BLaER1 (cell line): ENCODE data around the gene MVK.
"Not testable (repeated sequence)": the region's sequence is repeated elsewhere in the genome, so short reads cannot be mapped to it uniquely, and the experiment has no call there.

Experiments
- H3K27ac ChIP-seq: shearing (Covaris generic); formaldehyde crosslinking; 2 replicates; pipeline ENCODE4 v1.8.1; 2022
- H3K27me3 ChIP-seq: shearing (Covaris generic); formaldehyde crosslinking; 2 replicates; pipeline ENCODE4 v1.8.1; 2022
- H3K36me3 ChIP-seq: shearing (Covaris generic); formaldehyde crosslinking; 2 replicates; pipeline ENCODE4 v1.8.1; 2022
- H3K4me1 ChIP-seq: shearing (Covaris generic); formaldehyde crosslinking; 2 replicates; pipeline ENCODE4 v1.8.1; 2022
- H3K4me2 ChIP-seq: shearing (Covaris generic); formaldehyde crosslinking; 2 replicates; pipeline ENCODE4 v1.8.1; 2022
- H3K4me3 ChIP-seq: shearing (Covaris generic); formaldehyde crosslinking; 2 replicates; pipeline ENCODE4 v1.8.1; 2022
- H3K9ac ChIP-seq: shearing (Covaris generic); formaldehyde crosslinking; 2 replicates; pipeline ENCODE4 v1.8.1; 2022
- H3K9me3 ChIP-seq: shearing (Covaris generic); formaldehyde crosslinking; 2 replicates; pipeline ENCODE4 v1.8.1; 2022
- H4K20me1 ChIP-seq: shearing (Covaris generic); formaldehyde crosslinking; 2 replicates; pipeline ENCODE4 v1.8.1; 2022
- Cebpa-rat ChIP-seq: shearing (Covaris generic); IDR thresholded peaks from 2 replicates; pipeline ENCODE4 v1.8.1; 2022

MVK gene

DNA sequence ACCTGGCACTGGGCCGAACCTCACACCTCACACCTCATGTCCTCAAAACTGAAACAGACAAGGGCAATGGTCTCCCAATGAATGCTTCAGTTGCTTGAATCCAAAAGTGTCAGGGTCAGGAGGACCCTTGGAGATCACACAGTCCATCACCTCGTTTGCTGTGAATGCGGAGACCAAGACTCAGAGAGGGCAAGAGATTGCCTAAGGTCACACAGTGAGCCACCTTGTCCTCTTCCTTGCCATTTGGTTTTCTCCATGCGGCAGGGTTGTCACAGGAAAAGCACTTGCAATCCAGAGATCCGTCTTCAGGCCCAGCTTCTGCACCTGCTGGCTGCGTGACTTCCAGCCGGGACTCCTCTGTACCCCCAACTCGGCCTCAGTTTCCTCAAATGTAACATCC, 28.0 kb downstream of the MVK start:
- Histone ChIP-seq H3K4me1 (peaks cover 66% of the 10 kb centered on the region), H3K4me3 (no peak overlapping the region), H3K27ac (no peak overlapping the region), H3K36me3 (no peaks in the 10 kb centered on the region), H3K4me2 (no peak overlapping the region), H3K9ac (no peak overlapping the region), H3K27me3 (no peaks in the 10 kb centered on the region), H3K9me3 (no peaks in the 10 kb centered on the region), H4K20me1 (peaks cover 9% of the 10 kb centered on the region)
- TF ChIP-seq Cebpa-rat, result no peak

DNA sequence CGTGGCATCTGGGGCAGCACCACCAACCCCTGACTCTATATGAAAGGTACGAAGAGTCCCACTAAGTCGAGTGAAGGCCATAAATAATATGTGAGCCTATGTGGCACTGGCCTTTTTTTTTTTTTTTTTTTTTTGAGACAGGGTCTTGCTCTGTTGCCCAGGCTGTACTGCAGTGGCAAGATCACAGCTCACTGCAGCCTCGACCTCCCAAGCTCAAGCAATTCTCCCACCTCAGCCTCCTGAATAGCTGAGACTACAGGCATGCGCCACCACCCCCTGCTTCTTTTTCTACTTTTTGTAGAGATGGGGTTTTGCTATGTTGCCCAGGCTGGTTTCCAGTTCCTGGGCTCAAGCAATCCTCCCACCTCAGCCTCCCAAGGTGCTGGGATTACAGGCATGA, 28.5 kb downstream of the MVK start:
- not testable (repeated sequence) for H3K4me2 ChIP-seq, H3K27me3 ChIP-seq, H3K36me3 ChIP-seq, H3K9me3 ChIP-seq, H4K20me1 ChIP-seq, H3K27ac ChIP-seq, H3K9ac ChIP-seq, H3K4me3 ChIP-seq
- H3K4me1 ChIP-seq, result peaks cover 63% of the 10 kb centered on the region

DNA sequence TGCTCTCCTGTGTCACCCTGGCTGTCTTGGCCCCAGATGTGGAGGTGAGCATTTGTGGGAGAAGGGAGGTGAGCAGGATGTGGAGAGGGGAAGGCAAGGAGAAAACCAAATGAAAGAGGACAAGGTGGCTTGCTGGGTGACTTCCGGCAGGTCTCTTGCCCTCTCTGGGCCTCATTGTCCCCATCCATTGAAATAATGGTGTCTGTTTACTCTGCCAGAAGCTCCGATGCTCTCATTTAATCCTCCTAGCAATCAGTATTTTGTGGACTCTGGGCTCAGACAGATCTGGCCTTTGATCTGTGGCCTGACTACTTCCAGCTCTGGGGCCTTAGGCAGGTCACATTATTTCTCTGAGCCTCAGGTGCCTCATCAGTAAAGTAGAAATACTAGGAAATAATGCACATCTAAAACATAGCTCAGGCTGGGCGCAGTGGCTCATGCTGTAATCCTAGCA, 30.6 kb downstream of the MVK start:
- Histone ChIP-seq H3K9ac (no peak overlapping the region), H4K20me1 (no peaks in the 10 kb centered on the region), H3K9me3 (no peaks in the 10 kb centered on the region), H3K4me3 (no peak overlapping the region), H3K27ac (no peak overlapping the region), H3K27me3 (no peaks in the 10 kb centered on the region), H3K36me3 (no peaks in the 10 kb centered on the region), H3K4me2 (no peak overlapping the region), H3K4me1 (peaks cover 46% of the 10 kb centered on the region)
- TF ChIP-seq Cebpa-rat, result no peak

DNA sequence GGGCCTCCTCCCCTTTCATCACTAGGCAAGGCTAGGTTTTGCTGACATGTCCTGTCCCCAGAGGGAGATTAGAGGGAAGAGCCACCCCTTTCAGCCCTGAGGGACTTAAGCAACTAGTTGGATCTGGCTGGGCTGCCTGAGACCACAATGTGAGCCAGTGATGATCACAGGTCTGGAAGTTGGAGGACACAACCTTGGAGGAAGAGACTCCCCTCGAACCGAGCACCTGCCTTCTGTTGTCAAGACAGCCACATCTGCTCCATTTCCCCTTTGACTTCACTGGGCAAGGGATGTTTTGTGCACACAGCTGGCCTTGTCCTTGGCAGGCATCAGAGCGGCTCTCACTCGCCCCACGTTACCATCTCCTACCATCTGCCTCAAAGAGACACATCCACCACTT, 31.4 kb downstream of the MVK start:
- Histone ChIP-seq H3K9ac (no peak overlapping the region), H3K27ac (no peak overlapping the region), H3K27me3 (no peaks in the 10 kb centered on the region), H3K4me3 (no peak overlapping the region), H3K9me3 (no peaks in the 10 kb centered on the region), H3K4me2 (0 out of 2 replicates have a peak overlapping the region, but pooled peaks have one; percentile 12), H3K36me3 (no peaks in the 10 kb centered on the region), H3K4me1 (peaks cover 37% of the 10 kb centered on the region), H4K20me1 (no peaks in the 10 kb centered on the region)
- TF ChIP-seq Cebpa-rat, result no peak

DNA sequence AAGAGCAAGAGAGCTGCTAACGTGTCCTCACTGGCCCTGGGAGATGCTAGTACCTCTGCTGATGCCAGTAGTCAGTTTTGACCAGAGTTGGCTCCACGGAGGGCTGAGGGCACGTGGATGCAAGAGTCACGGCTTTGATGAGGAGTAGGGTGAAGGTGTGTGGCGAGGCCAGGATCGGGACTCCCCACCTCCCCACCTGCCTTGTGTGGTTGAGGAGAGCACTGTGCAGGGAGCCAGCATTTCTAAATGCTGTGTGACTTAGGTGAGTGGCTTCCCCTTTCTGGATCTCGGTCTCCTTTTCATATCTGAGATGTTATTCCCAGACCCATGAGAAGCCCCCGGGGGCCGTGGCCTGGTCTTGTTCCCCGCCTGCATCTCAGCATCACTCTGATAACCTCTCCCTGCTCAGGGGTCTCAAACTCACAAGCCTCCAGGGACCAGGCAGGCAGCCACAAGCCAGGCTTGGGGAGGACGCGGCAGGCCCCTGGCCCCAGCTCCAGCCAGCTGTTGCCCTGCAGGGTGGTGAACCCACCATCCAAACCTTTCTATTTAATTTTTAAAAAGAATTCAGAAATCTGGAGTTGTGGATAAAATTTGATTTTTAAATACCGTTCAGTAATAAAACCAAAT, 32.1 kb downstream of the MVK start:
- Histone ChIP-seq H3K27ac (no peak overlapping the region), H3K4me1 (peaks cover 31% of the 10 kb centered on the region), H3K27me3 (no peaks in the 10 kb centered on the region), H3K9me3 (no peaks in the 10 kb centered on the region), H3K4me2 (peak overlapping the region; percentile 32), H3K36me3 (no peaks in the 10 kb centered on the region), H3K9ac (no peak overlapping the region), H4K20me1 (no peaks in the 10 kb centered on the region), H3K4me3 (no peak overlapping the region)
- no peak for TF ChIP-seq Cebpa-rat

DNA sequence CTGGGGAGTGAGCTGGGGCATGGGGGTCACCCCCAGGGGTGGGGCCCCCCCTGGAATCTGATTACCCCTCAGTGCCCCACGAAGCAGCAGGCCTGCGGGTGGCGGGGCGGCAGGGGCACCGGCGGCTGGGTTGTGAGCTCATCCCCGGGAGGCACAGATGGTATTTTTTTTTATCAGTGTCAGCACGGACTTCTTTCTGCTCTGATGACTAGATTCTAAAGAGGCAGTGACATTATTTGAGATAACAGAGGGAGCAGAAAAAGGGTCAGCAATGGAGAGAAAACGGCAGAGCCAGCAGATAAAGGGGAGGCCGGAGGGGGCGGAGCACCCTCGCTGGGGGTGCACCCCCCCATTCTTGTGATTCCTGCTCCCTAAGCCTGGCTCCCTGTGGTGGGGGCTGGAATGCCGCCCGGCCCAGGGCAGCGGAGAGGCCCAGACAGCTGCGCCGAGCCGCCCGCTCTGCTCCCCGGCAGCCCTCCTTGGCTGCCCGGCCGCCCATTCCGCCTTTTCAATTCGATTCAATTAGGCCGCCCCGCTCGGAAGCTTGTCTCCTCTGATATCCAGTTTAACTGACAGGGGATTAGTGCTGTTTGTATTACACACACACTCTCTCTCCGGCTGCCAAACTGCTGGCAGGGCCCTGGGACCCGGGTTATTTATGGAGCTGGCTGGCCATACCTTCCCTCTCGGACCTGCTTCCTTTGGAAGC, 32.9 kb downstream of the MVK start:
- H4K20me1 ChIP-seq, result no peaks in the 10 kb centered on the region
- no peak overlapping the region for H3K9ac ChIP-seq
- peaks cover 35% of the 10 kb centered on the region for H3K4me1 ChIP-seq
- H3K9me3 ChIP-seq, result no peaks in the 10 kb centered on the region
- no peak overlapping the region for H3K4me3 ChIP-seq
- H3K27me3 ChIP-seq, result no peaks in the 10 kb centered on the region
- H3K36me3 ChIP-seq, result no peaks in the 10 kb centered on the region
- no peak for TF ChIP-seq Cebpa-rat
- H3K4me2 ChIP-seq, result peak overlapping the region; percentile 32
- H3K27ac ChIP-seq, result no peak overlapping the region

DNA sequence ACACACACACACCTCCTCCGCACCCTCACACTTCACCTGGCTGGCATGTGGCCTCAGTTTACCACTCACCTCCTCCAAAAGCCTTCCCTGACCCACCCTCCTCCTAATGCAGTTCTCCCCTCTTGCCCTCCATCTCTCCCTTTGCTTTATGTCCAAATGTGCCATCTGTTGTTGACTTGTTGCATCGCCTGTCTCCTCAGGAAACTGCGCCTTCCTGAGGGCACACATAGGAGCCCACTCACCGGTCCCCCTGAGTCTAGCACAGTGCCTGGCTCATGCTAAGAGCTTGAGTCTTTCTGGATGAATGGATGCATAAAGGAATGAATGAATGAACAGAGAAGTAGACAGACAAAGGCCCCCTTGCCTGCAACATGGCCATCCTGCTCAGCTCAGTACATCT, 34.0 kb downstream of the MVK start:
- H3K4me1 ChIP-seq, result peaks cover 39% of the 10 kb centered on the region
- no peaks in the 10 kb centered on the region for H4K20me1 ChIP-seq
- no peak overlapping the region for H3K9ac ChIP-seq
- no peaks in the 10 kb centered on the region for H3K9me3 ChIP-seq
- no peaks in the 10 kb centered on the region for H3K36me3 ChIP-seq
- H3K4me3 ChIP-seq, result no peak overlapping the region
- H3K4me2 ChIP-seq, result no peak overlapping the region
- TF ChIP-seq Cebpa-rat, result no peak
- no peaks in the 10 kb centered on the region for H3K27me3 ChIP-seq
- no peak overlapping the region for H3K27ac ChIP-seq

DNA sequence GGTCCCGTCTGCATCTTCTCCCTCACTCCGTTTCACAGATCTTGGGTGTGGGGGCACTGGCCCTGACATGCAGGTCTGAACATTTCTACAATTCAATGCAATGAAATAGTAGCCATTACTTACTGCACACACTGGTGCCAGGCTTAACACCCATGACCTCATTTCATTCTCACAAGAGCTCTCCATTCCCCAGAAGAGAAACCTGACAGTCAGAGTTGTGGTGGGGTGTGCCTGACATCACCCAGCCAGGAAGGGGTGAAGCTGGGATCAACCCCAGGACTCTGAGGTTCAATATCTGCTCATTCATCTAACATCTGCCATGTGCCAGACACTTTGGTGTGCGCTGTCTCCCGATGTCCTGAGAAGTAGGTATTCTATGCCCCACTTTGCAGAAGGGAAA, 34.7 kb downstream of the MVK start:
- H3K4me1 ChIP-seq, result peaks cover 34% of the 10 kb centered on the region
- H3K27me3 ChIP-seq, result no peaks in the 10 kb centered on the region
- no peak overlapping the region for H3K4me3 ChIP-seq
- no peak for TF ChIP-seq Cebpa-rat
- no peaks in the 10 kb centered on the region for H3K36me3 ChIP-seq
- no peaks in the 10 kb centered on the region for H3K9me3 ChIP-seq
- H3K4me2 ChIP-seq, result no peak overlapping the region
- no peak overlapping the region for H3K27ac ChIP-seq
- H3K9ac ChIP-seq, result no peak overlapping the region
- H4K20me1 ChIP-seq, result no peaks in the 10 kb centered on the region

DNA sequence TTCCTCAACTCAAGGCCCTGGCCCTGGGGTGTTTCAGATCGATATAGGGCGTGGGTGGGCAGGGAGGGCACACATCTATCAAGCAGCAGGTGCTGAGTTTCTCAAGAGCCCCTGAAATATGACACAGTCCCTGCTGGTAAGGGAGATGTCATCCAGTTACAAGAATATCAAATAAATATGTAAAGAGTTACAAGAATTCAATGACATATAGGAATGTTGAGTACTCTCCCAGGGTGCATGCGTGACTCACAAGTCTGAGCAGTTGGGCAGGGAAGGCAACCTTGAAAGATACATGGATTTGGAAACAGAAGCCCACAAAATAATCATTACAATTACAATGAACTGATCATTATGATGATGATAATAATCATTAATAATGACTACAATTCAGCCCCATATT, 35.2 kb downstream of the MVK start:
- no peak overlapping the region for H3K9ac ChIP-seq
- H3K36me3 ChIP-seq, result no peaks in the 10 kb centered on the region
- no peaks in the 10 kb centered on the region for H4K20me1 ChIP-seq
- H3K4me2 ChIP-seq, result no peak overlapping the region
- no peak overlapping the region for H3K4me3 ChIP-seq
- peaks cover 34% of the 10 kb centered on the region for H3K4me1 ChIP-seq
- H3K9me3 ChIP-seq, result no peaks in the 10 kb centered on the region
- no peak for TF ChIP-seq Cebpa-rat
- no peak overlapping the region for H3K27ac ChIP-seq
- H3K27me3 ChIP-seq, result no peaks in the 10 kb centered on the region

DNA sequence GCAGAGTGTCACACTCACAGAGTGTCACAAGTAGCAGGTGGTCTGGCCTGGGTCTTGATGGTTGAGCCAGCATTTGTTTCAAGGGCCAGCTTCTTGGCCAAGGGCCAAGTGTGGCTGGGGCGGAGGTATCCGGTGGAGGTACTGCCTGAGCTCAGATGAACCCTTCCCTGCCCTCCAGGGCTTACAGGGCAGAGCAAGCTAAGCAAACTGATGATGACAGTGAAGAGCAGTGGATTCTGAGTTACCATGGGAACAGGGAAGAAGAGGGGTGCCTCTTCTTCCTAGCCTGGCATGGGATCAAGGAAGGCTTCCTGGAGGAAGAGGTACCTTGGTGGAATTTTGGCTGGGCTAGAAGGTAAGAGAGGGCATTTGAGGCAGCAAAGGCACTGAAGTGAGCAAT, 35.7 kb downstream of the MVK start:
- Histone ChIP-seq H3K9me3 (no peaks in the 10 kb centered on the region), H3K27me3 (no peaks in the 10 kb centered on the region)
- TF ChIP-seq Cebpa-rat, result no peak

DNA sequence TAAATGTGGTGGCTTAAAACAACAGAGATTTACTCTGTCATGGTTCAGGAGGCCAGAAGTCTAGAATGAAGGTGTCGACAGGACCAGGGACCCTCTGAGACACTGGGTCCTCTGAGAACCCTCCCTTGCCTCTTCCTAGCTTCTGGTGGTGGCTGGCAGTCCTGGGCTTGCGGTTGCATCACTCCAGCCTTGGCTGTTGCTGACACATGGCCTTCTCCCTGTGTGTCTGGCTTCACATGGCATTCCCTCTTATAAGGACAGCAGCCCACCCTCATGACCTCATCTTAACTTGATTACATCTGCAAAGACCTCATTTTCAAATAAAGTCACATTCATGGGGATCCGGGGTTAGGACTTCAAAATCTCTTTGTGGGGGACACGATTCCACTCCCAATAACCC, 36.9 kb downstream of the MVK start:
- Histone ChIP-seq H3K4me1 (peaks cover 24% of the 10 kb centered on the region), H3K36me3 (no peaks in the 10 kb centered on the region), H3K9ac (no peak overlapping the region), H3K27ac (no peak overlapping the region), H3K4me3 (no peak overlapping the region), H3K9me3 (no peaks in the 10 kb centered on the region), H4K20me1 (no peaks in the 10 kb centered on the region), H3K4me2 (no peak overlapping the region), H3K27me3 (no peaks in the 10 kb centered on the region)
- TF ChIP-seq Cebpa-rat, result no peak

More for the DNA sequence above, 35.7 kb downstream of the MVK start:
- peaks cover 34% of the 10 kb centered on the region for H3K4me1 ChIP-seq
- no peak overlapping the region for H3K27ac ChIP-seq
- no peaks in the 10 kb centered on the region for H4K20me1 ChIP-seq
- H3K9ac ChIP-seq, result no peak overlapping the region
- H3K4me2 ChIP-seq, result no peak overlapping the region
- no peak overlapping the region for H3K4me3 ChIP-seq
- H3K36me3 ChIP-seq, result no peaks in the 10 kb centered on the region
